GM23338 (cell line): ENCODE results near the gene PPFIA4.

Experiments used
- CREB1 ChIP-seq: fragments of 250-450 bp; sonication (Bioruptor Pico); IDR thresholded peaks from 2 replicates; pipeline ENCODE4 v1.5.0; 2020; ENCODE audit warnings: low read depth, mild to moderate bottlenecking, moderate library complexity
- CTCF ChIP-seq, 2 experiments: fragments of 200-600 bp in 1 of 2; sonication (generic) in 1 of 2; conservative IDR thresholded peaks; 2 replicates each; pipeline versions ENCODE4 v1.5.1 to v1.6.1; 2016 to 2017; ENCODE audit warnings: antibody characterized with exemption in 2 of 2, low read depth in 2 of 2, mild to moderate bottlenecking in 2 of 2, moderate library complexity in 1 of 2
- ETS1 ChIP-seq: IDR thresholded peaks from 2 replicates; pipeline ENCODE4 v1.6.1; 2016; ENCODE audit warnings: antibody characterized with exemption
- EZH2 ChIP-seq: fragments of 200-600 bp; sonication (generic); IDR thresholded peaks from one replicate; pipeline ENCODE4 v1.8.0; 2017; ENCODE audit warnings: antibody characterized with exemption, mild to moderate bottlenecking, low read depth; ENCODE audit not compliant: unreplicated experiment
- EZH2phosphoT487 ChIP-seq: fragments of 200-600 bp; sonication (generic); IDR thresholded peaks from one replicate; pipeline ENCODE4 v1.8.1; 2018; ENCODE audit warnings: antibody characterized with exemption; ENCODE audit not compliant: unreplicated experiment
- JUNB ChIP-seq: IDR thresholded peaks from one replicate; pipeline ENCODE4 v1.6.1; 2016; ENCODE audit warnings: antibody characterized with exemption; ENCODE audit not compliant: unreplicated experiment
- NANOG ChIP-seq: IDR thresholded peaks from 2 replicates; pipeline ENCODE4 v1.6.1; 2016; ENCODE audit warnings: antibody characterized with exemption, borderline replicate concordance
- POLR2AphosphoS5 ChIP-seq: IDR thresholded peaks from 2 replicates; pipeline ENCODE4 v1.6.1; 2016; ENCODE audit warnings: antibody characterized with exemption, low read depth
- REST ChIP-seq: IDR thresholded peaks from one replicate; pipeline ENCODE4 v1.6.1; 2018; ENCODE audit warnings: antibody characterized with exemption; ENCODE audit not compliant: unreplicated experiment
- STAT1 ChIP-seq: IDR thresholded peaks from one replicate; pipeline ENCODE4 v1.6.1; 2016; ENCODE audit warnings: antibody characterized with exemption; ENCODE audit not compliant: unreplicated experiment
- ZNF114 ChIP-seq: fragments of 250-450 bp; sonication (Bioruptor Pico); IDR thresholded peaks from 2 replicates; pipeline ENCODE4 v1.5.0; 2020; ENCODE audit warnings: mild to moderate bottlenecking, moderate library complexity
- ZNF331 ChIP-seq: fragments of 250-450 bp; sonication (Bioruptor Pico); IDR thresholded peaks from 2 replicates; pipeline ENCODE4 v1.5.0; 2020; ENCODE audit warnings: low read depth, mild to moderate bottlenecking, moderate library complexity
- ZNF462 ChIP-seq: fragments of 250-450 bp; sonication (Bioruptor Pico); IDR thresholded peaks from 2 replicates; pipeline ENCODE4 v1.5.0; 2020; ENCODE audit warnings: mild to moderate bottlenecking, moderate library complexity

GRCh38 chr1:203083463-203083921, 57.2 kb downstream of the PPFIA4 start:
- TF ChIP-seq CTCF (conservative IDR thresholded peaks at IDR 0.05; ENCODE audit: low read depth in 2 of 2) = peak in 1 of 2 experiments; percentile 44; a peak in 3 of 4 replicates
- no peak for TF ChIP-seq CREB1
- TF ChIP-seq EZH2 = no peak
- no peak for TF ChIP-seq REST
- no peak for TF ChIP-seq JUNB
- TF ChIP-seq POLR2AphosphoS5 = no peak
- no peak for TF ChIP-seq EZH2phosphoT487
- TF ChIP-seq ZNF114 (CRISPR knock-in tag) = no peak
- TF ChIP-seq ETS1 = no peak
- TF ChIP-seq NANOG = no peak
- no peak for TF ChIP-seq ZNF331
- TF ChIP-seq STAT1 = no peak
- TF ChIP-seq ZNF462 (CRISPR knock-in tag) = no peak
